Cardiac ventricle fibroblast (primary cell): Measurements from ENCODE around the gene SHROOM2. TPM values are rescaled to one million over a fixed set of nuclear protein-coding genes. Genes with fewer than 3 reads are reported as not detected.

Experiments used
- total RNA-seq: library from RNA; depleted of rRNA; stranded (reverse); fragments of >200 nt; gene quantifications from 2 replicates; pipeline ENCODE4 v1.2.3, GENCODE V29; 2015

Gene SHROOM2
- 0.49 and 0.75 TPM in 2 replicates for total RNA-seq

GRCh38 chrX:9785944-9786797, at the start of gene SHROOM2:
Gene SHROOM2 (plus strand): TSS chrX:9786429. CDS start chrX:9786546, 117 bp downstream.

GRCh38 chrX:9765737-9766097, 20.5 kb upstream of the SHROOM2 start, which contains the start of gene GPR143:
Gene GPR143 (minus strand): TSS chrX:9765847. CDS start chrX:9765817, 30 bp downstream.

GRCh38 chrX:9966775-9967408, 180.7 kb downstream of the SHROOM2 start, which contains the start of gene CLDN34:
Gene CLDN34 (plus strand): TSS chrX:9967358. CDS start chrX:9967358, 0 bp downstream.

Other genes with a start within 250 kb of the SHROOM2 start
- not detected in 2 replicates for gene GPR143, start 20.6 kb upstream of the SHROOM2 start, total RNA-seq
- not detected in 2 replicates for gene CLDN34, start 180.9 kb downstream of the SHROOM2 start, total RNA-seq